ENCODE results near the gene ATP5F1B.
"Not testable (repeated sequence)": the region's sequence is repeated elsewhere in the genome, so short reads cannot be mapped to it uniquely, and the experiment has no call there.

The ATP5F1B gene

DNA sequence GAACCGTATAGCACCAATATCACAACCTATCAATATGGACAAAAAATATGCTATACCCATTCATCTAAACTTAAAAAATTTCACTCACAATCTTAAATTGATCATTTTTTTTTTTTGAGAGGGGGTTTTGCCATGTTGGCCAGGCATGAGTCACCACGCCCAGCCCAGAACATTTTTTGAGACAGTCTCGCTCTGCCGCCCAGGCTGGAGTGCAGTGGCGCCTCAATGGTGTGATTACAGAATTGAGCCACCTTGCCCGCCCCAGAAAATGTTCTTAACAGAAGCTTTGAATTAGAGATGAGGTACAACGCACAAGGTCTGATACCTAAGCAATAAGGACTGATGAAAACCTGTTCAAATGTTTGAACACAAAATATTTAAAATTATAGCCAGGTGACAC lies 15.8 kb upstream of the ATP5F1B start:
- H2AFZ ChIP-seq (ENCODE audit: low read depth, low read length) = no peak overlapping the region
- H3K4me1 ChIP-seq (ENCODE audit: control insufficient read depth, insufficient read depth, low read depth, low read length) = no peaks in the 10 kb centered on the region
- H3K36me3 ChIP-seq (ENCODE audit: control insufficient read depth in 1 of 2, insufficient read depth in 2 of 2, low read depth in 1 of 2, low read length in 2 of 2) = peaks cover 18 to 48% of the 10 kb centered on the region in 2 experiments
- no peaks in the 10 kb centered on the region for H3K9me3 ChIP-seq (ENCODE audit: control insufficient read depth, low read length)
- no peak for DNase-seq
- H3K4ac ChIP-seq (ENCODE audit: low read depth in 1 of 2, low read length in 2 of 2) = no peak overlapping the region
- no peak overlapping the region for H3K14ac ChIP-seq (ENCODE audit: low read length in 2 of 2)
- H3K4me2 ChIP-seq (ENCODE audit: low read length, poor library complexity, severe bottlenecking) = no peak overlapping the region
- no peak overlapping the region for H3K27ac ChIP-seq (ENCODE audit: low read length, poor library complexity, severe bottlenecking)
- no peak overlapping the region for H2BK5ac ChIP-seq (ENCODE audit: low read depth, low read length, poor library complexity, severe bottlenecking)
- H4K8ac ChIP-seq (ENCODE audit: low read length) = no peak overlapping the region
- H4K91ac ChIP-seq (ENCODE audit: low read length) = no peak overlapping the region
- H3K18ac ChIP-seq (ENCODE audit: low read depth in 1 of 2, low read length in 2 of 2) = no peak overlapping the region
- no peak overlapping the region for H2BK120ac ChIP-seq (ENCODE audit: low read depth, low read length)
- no peaks in the 10 kb centered on the region for H3K27me3 ChIP-seq (ENCODE audit: control insufficient read depth in 1 of 2, insufficient read depth in 1 of 2, low read length in 2 of 2)
- no peak overlapping the region for H2BK15ac ChIP-seq (ENCODE audit: low read depth, poor library complexity, severe bottlenecking)
- WGBS = 94% methylated on average over 7 of the region's 7 CpGs
- H3K79me1 ChIP-seq (replicated peaks; ENCODE audit: low read length, poor library complexity, severe bottlenecking) = peaks cover 11% of the 10 kb centered on the region
- H2AK5ac ChIP-seq (ENCODE audit: low read length, severe bottlenecking) = no peak overlapping the region
- H3K9ac ChIP-seq (ENCODE audit: low read length) = no peak overlapping the region
- no peak overlapping the region for H3K4me3 ChIP-seq (ENCODE audit: insufficient read depth in 1 of 2, low read depth in 1 of 2, low read length in 2 of 2)
- no peak overlapping the region for H3K23ac ChIP-seq (ENCODE audit: low read length in 2 of 2)
- H2BK12ac ChIP-seq (ENCODE audit: low read length in 2 of 2) = no peak overlapping the region

DNA sequence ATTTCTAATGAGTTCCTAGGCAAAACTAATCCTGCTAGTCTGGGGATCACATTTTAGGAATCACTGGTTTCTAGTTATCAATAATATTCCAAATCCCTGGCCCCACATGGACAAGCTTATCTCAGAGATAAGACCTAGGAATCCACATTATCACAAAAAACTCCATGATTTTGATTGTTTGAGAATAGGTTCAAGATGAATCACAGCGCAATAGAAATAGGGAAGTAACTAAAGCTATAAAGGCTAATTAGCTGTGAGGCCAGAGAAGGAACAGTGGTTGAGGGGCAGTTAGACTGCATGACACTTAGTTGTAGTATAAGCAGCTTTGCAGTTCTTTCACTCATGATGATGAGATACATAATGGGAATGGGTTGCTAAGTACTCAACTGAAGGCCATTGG lies 13.1 kb upstream of the ATP5F1B start:
- no peak overlapping the region for H3K23ac ChIP-seq (ENCODE audit: low read length in 2 of 2)
- no peaks in the 10 kb centered on the region for H3K27me3 ChIP-seq (ENCODE audit: control insufficient read depth in 1 of 2, insufficient read depth in 1 of 2, low read length in 2 of 2)
- DNase-seq = no peak
- no peak overlapping the region for H3K9ac ChIP-seq (ENCODE audit: low read length)
- H2AK5ac ChIP-seq (ENCODE audit: low read length, severe bottlenecking) = no peak overlapping the region
- H2BK12ac ChIP-seq (ENCODE audit: low read length in 2 of 2) = no peak overlapping the region
- H2BK15ac ChIP-seq (ENCODE audit: low read depth, poor library complexity, severe bottlenecking) = no peak overlapping the region
- H2BK120ac ChIP-seq (ENCODE audit: low read depth, low read length) = no peak overlapping the region
- no peak overlapping the region for H3K18ac ChIP-seq (ENCODE audit: low read depth in 1 of 2, low read length in 2 of 2)
- H3K79me1 ChIP-seq (replicated peaks; ENCODE audit: low read length, poor library complexity, severe bottlenecking) = peaks cover 4% of the 10 kb centered on the region
- no peak overlapping the region for H3K4ac ChIP-seq (ENCODE audit: low read depth in 1 of 2, low read length in 2 of 2)
- H3K4me3 ChIP-seq (ENCODE audit: insufficient read depth in 1 of 2, low read depth in 1 of 2, low read length in 2 of 2) = no peak overlapping the region
- H3K9me3 ChIP-seq (ENCODE audit: control insufficient read depth, low read length) = no peaks in the 10 kb centered on the region
- H2BK5ac ChIP-seq (ENCODE audit: low read depth, low read length, poor library complexity, severe bottlenecking) = no peak overlapping the region
- WGBS = 95% methylated on average over 1 of the region's 1 CpG
- H3K27ac ChIP-seq (ENCODE audit: low read length, poor library complexity, severe bottlenecking) = no peak overlapping the region
- peaks cover 9 to 23% of the 10 kb centered on the region in 2 experiments for H3K36me3 ChIP-seq (ENCODE audit: control insufficient read depth in 1 of 2, insufficient read depth in 2 of 2, low read depth in 1 of 2, low read length in 2 of 2)
- H3K14ac ChIP-seq (ENCODE audit: low read length in 2 of 2) = no peak overlapping the region
- H4K91ac ChIP-seq (ENCODE audit: low read length) = no peak overlapping the region
- no peak overlapping the region for H4K8ac ChIP-seq (ENCODE audit: low read length)
- no peak overlapping the region for H3K4me2 ChIP-seq (ENCODE audit: low read length, poor library complexity, severe bottlenecking)
- no peak overlapping the region for H2AFZ ChIP-seq (ENCODE audit: low read depth, low read length)
- no peaks in the 10 kb centered on the region for H3K4me1 ChIP-seq (ENCODE audit: control insufficient read depth, insufficient read depth, low read depth, low read length)

DNA sequence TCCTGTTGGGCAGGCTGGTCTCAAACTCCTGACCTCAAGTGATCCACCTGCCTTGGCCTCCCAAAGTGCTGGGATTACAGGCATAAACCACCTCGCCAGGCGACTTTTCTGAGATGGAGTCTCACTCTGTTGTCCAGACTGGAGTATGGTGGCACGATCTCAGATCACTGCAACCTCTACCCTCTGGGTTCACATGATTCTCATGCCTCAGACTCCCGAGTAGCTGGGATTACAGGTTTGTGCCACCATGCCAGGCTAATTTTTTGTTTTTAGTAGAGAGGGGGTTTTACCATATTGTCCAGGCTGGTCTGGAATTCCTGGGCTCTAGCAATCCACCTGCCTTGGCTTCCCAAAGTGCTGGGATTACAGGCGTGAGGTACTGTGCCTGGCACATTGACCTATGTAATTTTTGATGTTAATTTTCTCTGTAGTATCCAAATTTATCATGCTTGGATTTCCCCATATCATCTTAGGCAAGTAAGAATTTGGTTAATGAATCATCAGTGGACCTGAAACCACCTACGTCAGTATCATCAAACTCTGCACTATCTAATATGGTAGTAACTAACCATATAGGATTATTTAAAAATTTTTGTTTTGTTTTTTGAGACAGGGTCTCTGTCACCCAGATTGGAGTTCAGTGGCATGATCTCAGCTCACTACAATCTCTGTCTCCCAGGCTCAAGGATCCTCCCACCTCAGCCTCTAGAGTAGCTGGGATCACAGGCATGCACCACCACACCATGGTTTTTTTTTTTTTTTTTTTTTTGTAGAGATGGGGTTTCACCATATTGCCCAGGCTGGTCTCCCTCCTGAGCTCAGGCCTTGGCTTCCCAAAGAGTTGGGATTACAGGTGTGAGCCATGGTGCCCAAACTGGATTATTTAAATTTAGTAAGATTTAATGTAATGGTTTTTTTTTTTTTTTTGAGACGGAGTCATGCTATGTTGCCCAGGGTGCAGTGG lies 11.9 kb upstream of the ATP5F1B start:
- Histone ChIP-seq H4K91ac (ENCODE audit: low read length) (no peak overlapping the region), H3K4me2 (ENCODE audit: low read length, poor library complexity, severe bottlenecking) (no peak overlapping the region), H3K18ac (ENCODE audit: low read depth in 1 of 2, low read length in 2 of 2) (no peak overlapping the region), H4K8ac (ENCODE audit: low read length) (no peak overlapping the region), H3K79me1 (replicated peaks; ENCODE audit: low read length, poor library complexity, severe bottlenecking) (peaks cover 4% of the 10 kb centered on the region), H3K36me3 (ENCODE audit: control insufficient read depth in 1 of 2, insufficient read depth in 2 of 2, low read depth in 1 of 2, low read length in 2 of 2) (peaks cover 8 to 11% of the 10 kb centered on the region in 2 experiments), H3K27ac (ENCODE audit: low read length, poor library complexity, severe bottlenecking) (no peak overlapping the region), H2BK5ac (ENCODE audit: low read depth, low read length, poor library complexity, severe bottlenecking) (no peak overlapping the region), H2BK15ac (ENCODE audit: low read depth, poor library complexity, severe bottlenecking) (no peak overlapping the region), H2BK120ac (ENCODE audit: low read depth, low read length) (no peak overlapping the region), H3K23ac (ENCODE audit: low read length in 2 of 2) (no peak overlapping the region), H3K4me1 (ENCODE audit: control insufficient read depth, insufficient read depth, low read depth, low read length) (no peaks in the 10 kb centered on the region), H3K14ac (ENCODE audit: low read length in 2 of 2) (no peak overlapping the region), H3K4me3 (ENCODE audit: insufficient read depth in 1 of 2, low read depth in 1 of 2, low read length in 2 of 2) (no peak overlapping the region), H2BK12ac (ENCODE audit: low read length in 2 of 2) (no peak overlapping the region), H2AFZ (ENCODE audit: low read depth, low read length) (no peak overlapping the region), H3K9me3 (ENCODE audit: control insufficient read depth, low read length) (no peaks in the 10 kb centered on the region), H3K4ac (ENCODE audit: low read depth in 1 of 2, low read length in 2 of 2) (no peak overlapping the region), H3K9ac (ENCODE audit: low read length) (no peak overlapping the region), H2AK5ac (ENCODE audit: low read length, severe bottlenecking) (no peak overlapping the region), H3K27me3 (ENCODE audit: control insufficient read depth in 1 of 2, insufficient read depth in 1 of 2, low read length in 2 of 2) (no peaks in the 10 kb centered on the region)
- no peak for DNase-seq
- 100% methylated on average over 5 of the region's 7 CpGs for WGBS

DNA sequence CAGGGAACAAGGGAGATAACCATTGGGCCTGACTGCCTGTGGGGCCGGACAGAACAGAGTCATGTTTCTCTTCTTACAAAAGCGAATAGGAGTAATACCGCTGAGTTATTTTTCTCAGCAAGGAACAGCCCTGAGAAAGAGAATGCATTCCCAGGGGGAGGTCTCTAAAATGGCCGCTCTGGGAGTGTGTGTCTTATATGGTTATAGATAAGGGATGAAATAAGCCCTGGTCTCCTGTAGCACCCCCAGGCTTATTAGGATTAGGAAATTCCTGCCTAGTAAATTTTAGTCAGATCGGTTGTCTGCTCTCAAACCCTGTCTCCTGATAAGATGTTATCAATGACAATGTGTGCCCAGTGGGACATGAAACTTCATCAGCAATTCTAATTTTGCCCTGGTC lies 8.0 kb upstream of the ATP5F1B start:
- H2BK15ac ChIP-seq (ENCODE audit: low read depth, poor library complexity, severe bottlenecking); H3K27ac ChIP-seq (ENCODE audit: low read length, poor library complexity, severe bottlenecking); H3K4me2 ChIP-seq (ENCODE audit: low read length, poor library complexity, severe bottlenecking); H3K4me1 ChIP-seq (ENCODE audit: control insufficient read depth, insufficient read depth, low read depth, low read length); H3K18ac ChIP-seq (ENCODE audit: low read depth in 1 of 2, low read length in 2 of 2); H2BK12ac ChIP-seq (ENCODE audit: low read length in 2 of 2); H3K79me1 ChIP-seq (replicated peaks; ENCODE audit: low read length, poor library complexity, severe bottlenecking); H3K23ac ChIP-seq (ENCODE audit: low read length in 2 of 2); H2AFZ ChIP-seq (ENCODE audit: low read depth, low read length); H4K8ac ChIP-seq (ENCODE audit: low read length); H3K4ac ChIP-seq (ENCODE audit: low read depth in 1 of 2, low read length in 2 of 2); H2BK120ac ChIP-seq (ENCODE audit: low read depth, low read length); H3K9ac ChIP-seq (ENCODE audit: low read length); H4K91ac ChIP-seq (ENCODE audit: low read length); H2BK5ac ChIP-seq (ENCODE audit: low read depth, low read length, poor library complexity, severe bottlenecking); DNase-seq; H3K4me3 ChIP-seq (ENCODE audit: insufficient read depth in 1 of 2, low read depth in 1 of 2, low read length in 2 of 2); H3K14ac ChIP-seq (ENCODE audit: low read length in 2 of 2); H3K9me3 ChIP-seq (ENCODE audit: control insufficient read depth, low read length); H3K36me3 ChIP-seq (ENCODE audit: control insufficient read depth in 1 of 2, insufficient read depth in 2 of 2, low read depth in 1 of 2, low read length in 2 of 2); H3K27me3 ChIP-seq (ENCODE audit: control insufficient read depth in 1 of 2, insufficient read depth in 1 of 2, low read length in 2 of 2); H2AK5ac ChIP-seq (ENCODE audit: low read length, severe bottlenecking): not testable (repeated sequence)
- WGBS = 79% methylated on average over 5 of the region's 5 CpGs

Measured in mesenchymal stem cell (in vitro differentiated cells and primary cell).